Mesenchymal stem cell (in vitro differentiated cells and primary cell): Measurements from ENCODE around the gene S100A8. TPM values are rescaled to one million over a fixed set of nuclear protein-coding genes. Genes with fewer than 3 reads are reported as not detected.

Experiments used
- DNase-seq: peaks from one replicate; pipeline ENCODE4 v3.0.0-alpha.2; 2013
- H2AFZ ChIP-seq: one replicate; pipeline ENCODE4 v1.6.1; 2013; ENCODE audit warnings: low read depth, mild to moderate bottlenecking, control low read depth, inconsistent platforms, low read length, moderate library complexity
- H2AK5ac ChIP-seq: 2 replicates; pipeline ENCODE4 v1.6.1; 2013; ENCODE audit warnings: low read length, moderate library complexity, mild to moderate bottlenecking, inconsistent platforms; ENCODE audit not compliant: severe bottlenecking
- H2BK120ac ChIP-seq: one replicate; pipeline ENCODE4 v1.6.1; 2013; ENCODE audit warnings: low read depth, mild to moderate bottlenecking, inconsistent platforms, low read length, moderate library complexity
- H2BK12ac ChIP-seq, 2 experiments: one replicate each; pipeline ENCODE4 v1.6.1; 2013; ENCODE audit warnings: inconsistent platforms in 2 of 2, low read length in 2 of 2, mild to moderate bottlenecking in 2 of 2, moderate library complexity in 2 of 2, control low read depth in 1 of 2
- H2BK15ac ChIP-seq: one replicate; pipeline ENCODE4 v1.6.1; 2013; ENCODE audit warnings: mild to moderate bottlenecking, low read depth, inconsistent platforms; ENCODE audit not compliant: poor library complexity, severe bottlenecking
- H2BK5ac ChIP-seq: 2 replicates; pipeline ENCODE4 v1.6.1; 2013; ENCODE audit warnings: low read depth, mild to moderate bottlenecking, low read length, control low read depth, inconsistent platforms; ENCODE audit not compliant: poor library complexity, severe bottlenecking
- H3K14ac ChIP-seq, 2 experiments: one replicate each; pipeline ENCODE4 v1.6.1; 2013; ENCODE audit warnings: inconsistent platforms in 2 of 2, low read length in 2 of 2, control low read depth in 1 of 2, mild to moderate bottlenecking in 1 of 2, moderate library complexity in 1 of 2
- H3K18ac ChIP-seq, 2 experiments: one replicate each; pipeline ENCODE4 v1.6.1; 2013; ENCODE audit warnings: inconsistent platforms in 2 of 2, low read length in 2 of 2, control low read depth in 1 of 2, low read depth in 1 of 2, mild to moderate bottlenecking in 1 of 2
- H3K23ac ChIP-seq, 2 experiments: one replicate each; pipeline ENCODE4 v1.6.1; 2013; ENCODE audit warnings: inconsistent platforms in 2 of 2, low read length in 2 of 2, mild to moderate bottlenecking in 2 of 2, moderate library complexity in 2 of 2, control low read depth in 1 of 2
- H3K27ac ChIP-seq: 2 replicates; pipeline ENCODE4 v1.5.1; 2013; ENCODE audit warnings: mild to moderate bottlenecking, moderate library complexity, low read length, control low read depth, inconsistent platforms; ENCODE audit not compliant: poor library complexity, severe bottlenecking
- H3K27me3 ChIP-seq, 2 experiments: 2 replicates each; pipeline versions ENCODE4 v1.6.1 to v1.7.0; 2013; ENCODE audit warnings: low read length in 2 of 2, mild to moderate bottlenecking in 2 of 2, moderate library complexity in 2 of 2, control low read depth in 1 of 2, inconsistent platforms in 1 of 2; ENCODE audit not compliant: control insufficient read depth in 1 of 2, insufficient read depth in 1 of 2
- H3K36me3 ChIP-seq, 2 experiments: 2 replicates each; pipeline versions ENCODE4 v1.6.1 to v1.7.0; 2013; ENCODE audit warnings: low read length in 2 of 2, control low read depth in 1 of 2, inconsistent platforms in 1 of 2, low read depth in 1 of 2, mild to moderate bottlenecking in 1 of 2; ENCODE audit not compliant: insufficient read depth in 2 of 2, control insufficient read depth in 1 of 2
- H3K4ac ChIP-seq, 2 experiments: one replicate each; pipeline ENCODE4 v1.6.1; 2013; ENCODE audit warnings: inconsistent platforms in 2 of 2, low read length in 2 of 2, mild to moderate bottlenecking in 2 of 2, moderate library complexity in 2 of 2, control low read depth in 1 of 2, low read depth in 1 of 2
- H3K4me1 ChIP-seq: 2 replicates; pipeline ENCODE4 v1.6.1; 2013; ENCODE audit warnings: low read depth, low read length, control low read depth; ENCODE audit not compliant: control insufficient read depth, insufficient read depth
- H3K4me2 ChIP-seq: 2 replicates; pipeline ENCODE4 v1.6.1; 2013; ENCODE audit warnings: low read length, mild to moderate bottlenecking, inconsistent platforms; ENCODE audit not compliant: poor library complexity, severe bottlenecking
- H3K4me3 ChIP-seq, 2 experiments: 2 replicates each; pipeline versions ENCODE4 v1.5.1 to v1.7.0; 2013; ENCODE audit warnings: low read length in 2 of 2, mild to moderate bottlenecking in 2 of 2, control low read depth in 1 of 2, low read depth in 1 of 2; ENCODE audit not compliant: insufficient read depth in 1 of 2
- H3K79me1 ChIP-seq: replicated peaks from 2 replicates; pipeline ENCODE4 v1.6.1; 2013; ENCODE audit warnings: mild to moderate bottlenecking, control low read depth, low read length, inconsistent platforms; ENCODE audit not compliant: poor library complexity, severe bottlenecking
- H3K9ac ChIP-seq: 2 replicates; pipeline ENCODE4 v1.7.0; 2013; ENCODE audit warnings: mild to moderate bottlenecking, low read length, moderate library complexity
- H3K9me3 ChIP-seq: 2 replicates; pipeline ENCODE4 v1.7.0; 2013; ENCODE audit warnings: mild to moderate bottlenecking, low read length; ENCODE audit not compliant: control insufficient read depth
- H4K8ac ChIP-seq: one replicate; pipeline ENCODE4 v1.6.1; 2013; ENCODE audit warnings: inconsistent platforms, mild to moderate bottlenecking, low read length, moderate library complexity
- H4K91ac ChIP-seq: one replicate; pipeline ENCODE4 v1.6.1; 2013; ENCODE audit warnings: mild to moderate bottlenecking, low read length, inconsistent platforms
- WGBS: methylation state at CpG from one replicate; pipeline ENCODE4 v1.1.7; 2013; ENCODE audit warnings: mixed read lengths; 5-methylcytosine and 5-hydroxymethylcytosine counted together
- polyA plus RNA-seq, 2 experiments: library from polyadenylated mRNA; stranded (reverse); fragments of 200-250 nt; gene quantifications; one replicate each; pipeline ENCODE4 v1.2.3, GENCODE V29; 2013

S100A8 gene
- polyA plus RNA-seq (2013, experiment 1 of 2) = not detected
- polyA plus RNA-seq (2013, experiment 2 of 2) = not detected

DNA sequence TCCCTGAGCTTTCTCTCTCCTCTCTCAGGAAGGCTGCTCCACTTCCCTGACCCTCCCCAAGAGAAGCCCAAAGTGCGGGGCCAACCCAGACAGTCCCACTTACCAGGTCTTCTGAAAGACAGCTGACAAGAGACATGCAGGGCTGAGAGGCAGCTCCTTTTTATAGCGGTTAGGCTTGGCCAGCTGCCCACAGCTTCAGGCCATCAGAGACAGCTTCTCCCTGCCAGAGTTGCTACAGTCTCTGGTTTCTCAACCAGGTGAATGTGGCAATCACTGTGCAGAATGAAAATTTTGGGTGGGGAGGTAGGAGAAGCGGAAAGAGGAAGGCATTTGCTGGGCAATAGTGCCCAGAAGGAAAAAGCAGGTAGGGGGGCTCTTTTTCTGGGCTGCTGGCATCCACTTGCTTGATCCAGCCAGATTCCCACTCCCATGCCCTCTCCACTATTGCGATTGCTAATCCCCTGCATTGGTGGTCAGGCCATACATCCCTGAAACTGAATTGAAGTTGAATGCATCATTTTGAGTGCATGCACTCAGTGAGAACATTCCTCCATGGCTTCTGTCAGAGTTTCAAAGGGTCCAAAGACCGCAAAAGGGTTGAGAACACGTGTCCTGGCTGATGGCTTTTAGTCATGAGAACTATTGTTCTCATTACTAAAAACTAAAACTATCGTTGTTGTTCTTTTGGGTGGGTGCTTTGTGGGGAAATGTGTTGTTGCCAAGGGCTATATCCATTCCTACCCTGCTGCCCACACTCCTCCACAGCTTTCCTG is at the start of gene S100A8:
TSS of gene S100A8 (minus strand) at position 136 of the 773 bp plus-strand sequence. CDS start 538 bp downstream, outside the sequence.
- H3K9me3 ChIP-seq = no peaks in the 10 kb centered on the region
- no peak within 1 kb of the TSS for H3K9ac ChIP-seq
- no peak within 1 kb of the TSS for H3K18ac ChIP-seq
- no peak within 1 kb of the TSS for H3K27ac ChIP-seq
- no peak within 1 kb of the TSS for H2AK5ac ChIP-seq
- H3K4ac ChIP-seq = no peak within 1 kb of the TSS
- H3K4me3 ChIP-seq = no peak within 1 kb of the TSS
- no peaks in the 10 kb centered on the region for H3K79me1 ChIP-seq
- H4K91ac ChIP-seq = no peak within 1 kb of the TSS
- WGBS = 72% methylated on average over 5 of the region's 7 CpGs
- no peak within 1 kb of the TSS for H2BK120ac ChIP-seq
- H2BK15ac ChIP-seq = no peak within 1 kb of the TSS
- no peaks in the 10 kb centered on the region for H3K36me3 ChIP-seq
- no peak within 1 kb of the TSS for H3K4me2 ChIP-seq
- no peak within 1 kb of the TSS for H3K23ac ChIP-seq
- peaks cover 12 to 93% of the 10 kb centered on the region in 2 experiments for H3K27me3 ChIP-seq
- no peak within 1 kb of the TSS for H4K8ac ChIP-seq
- no peak within 1 kb of the TSS for H3K14ac ChIP-seq
- H2AFZ ChIP-seq = no peak within 1 kb of the TSS
- H2BK5ac ChIP-seq = no peak within 1 kb of the TSS
- DNase-seq = no peak
- H3K4me1 ChIP-seq = no peaks in the 10 kb centered on the region
- H2BK12ac ChIP-seq = no peak within 1 kb of the TSS

DNA sequence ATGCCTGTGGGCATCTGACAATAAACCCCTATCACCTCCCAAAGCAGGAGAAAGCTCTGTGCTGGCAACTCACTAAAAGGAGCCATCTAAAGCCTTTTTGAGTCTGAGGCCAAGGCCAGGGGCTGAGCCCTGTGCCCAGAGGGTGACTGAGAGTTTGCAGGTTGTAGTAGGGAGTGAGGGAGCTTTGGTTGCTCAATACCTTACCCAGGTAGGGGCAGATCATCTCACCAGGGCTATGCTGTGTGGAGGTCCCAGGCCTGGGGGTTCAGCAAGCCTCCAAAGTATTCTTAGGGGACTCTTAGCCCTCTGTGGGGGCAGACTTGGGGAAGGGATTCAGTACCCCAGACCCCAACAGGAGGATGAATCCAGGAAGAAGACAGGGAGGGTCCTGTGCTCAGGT is 48.4 kb upstream of the S100A8 start:
- Histone ChIP-seq H2AK5ac (no peak overlapping the region), H3K9me3 (no peaks in the 10 kb centered on the region), H3K79me1 (no peaks in the 10 kb centered on the region), H3K9ac (no peak overlapping the region), H4K91ac (no peak overlapping the region), H3K4me1 (no peaks in the 10 kb centered on the region), H3K23ac (no peak overlapping the region), H2BK120ac (no peak overlapping the region), H3K4ac (no peak overlapping the region), H4K8ac (no peak overlapping the region), H2BK5ac (no peak overlapping the region), H3K27me3 (peaks cover 0 to 58% of the 10 kb centered on the region in 2 experiments), H2BK15ac (no peak overlapping the region), H3K4me3 (no peak overlapping the region), H3K14ac (no peak overlapping the region), H3K18ac (no peak overlapping the region), H3K27ac (no peak overlapping the region), H2AFZ (no peak overlapping the region), H2BK12ac (no peak overlapping the region), H3K36me3 (no peaks in the 10 kb centered on the region), H3K4me2 (no peak overlapping the region)
- DNase-seq = no peak

DNA sequence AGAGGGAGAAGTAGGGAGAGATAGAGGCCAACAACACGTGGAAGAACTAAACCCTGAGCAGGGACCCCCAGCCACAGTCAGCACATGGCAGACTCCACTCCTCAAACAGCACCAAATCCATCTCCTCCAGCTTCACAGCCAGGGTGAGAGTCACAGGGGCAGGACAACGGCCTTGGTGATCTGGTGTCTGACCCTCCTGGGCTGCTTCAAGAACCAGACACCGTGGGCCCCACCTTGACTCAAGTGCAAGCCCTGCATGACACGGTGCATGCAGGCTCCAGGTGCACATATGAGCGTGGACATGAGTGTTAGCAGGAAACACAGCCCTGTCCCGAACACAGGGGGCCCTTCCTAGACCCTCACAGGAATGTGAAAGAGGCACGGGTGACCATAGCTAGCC is 47.7 kb upstream of the S100A8 start:
- no peak for DNase-seq
- H3K9me3 ChIP-seq = no peaks in the 10 kb centered on the region
- 57% methylated on average over 6 of the region's 7 CpGs for WGBS
- H2BK15ac ChIP-seq = no peak overlapping the region
- H3K27me3 ChIP-seq = peaks cover 0 to 60% of the 10 kb centered on the region in 2 experiments
- no peak overlapping the region for H3K23ac ChIP-seq
- no peak overlapping the region for H3K14ac ChIP-seq
- H3K79me1 ChIP-seq = no peaks in the 10 kb centered on the region
- H2AK5ac ChIP-seq = no peak overlapping the region
- no peak overlapping the region for H4K91ac ChIP-seq
- no peak overlapping the region for H3K18ac ChIP-seq
- no peak overlapping the region for H2BK12ac ChIP-seq
- H3K4me1 ChIP-seq = no peaks in the 10 kb centered on the region
- no peaks in the 10 kb centered on the region for H3K36me3 ChIP-seq
- H3K9ac ChIP-seq = no peak overlapping the region
- no peak overlapping the region for H4K8ac ChIP-seq
- H3K4me2 ChIP-seq = no peak overlapping the region
- H3K4ac ChIP-seq = no peak overlapping the region
- no peak overlapping the region for H2AFZ ChIP-seq
- H3K4me3 ChIP-seq = no peak overlapping the region
- no peak overlapping the region for H3K27ac ChIP-seq
- no peak overlapping the region for H2BK120ac ChIP-seq
- H2BK5ac ChIP-seq = no peak overlapping the region

DNA sequence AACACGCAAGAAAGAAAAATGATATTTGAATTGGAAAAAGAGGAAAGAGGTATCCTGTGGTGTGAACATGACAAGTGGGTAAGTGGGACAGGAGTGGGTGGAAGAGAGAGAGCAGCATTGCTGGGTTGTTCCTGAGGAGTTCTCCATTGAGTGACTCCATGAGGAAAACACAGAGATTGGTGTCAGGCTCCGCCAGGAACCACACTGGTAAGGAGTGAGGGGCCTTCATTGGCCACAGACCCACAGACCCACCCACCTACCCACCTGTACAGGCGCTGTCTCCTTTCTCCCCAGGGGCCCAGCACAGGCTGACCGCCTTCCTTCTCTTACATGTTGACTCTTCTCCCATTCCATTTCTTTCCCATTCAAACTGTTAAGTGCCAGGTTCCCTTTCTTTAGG is 46.4 kb upstream of the S100A8 start:
- no peak overlapping the region for H2BK120ac ChIP-seq
- no peak overlapping the region for H3K18ac ChIP-seq
- no peak overlapping the region for H3K27ac ChIP-seq
- no peak overlapping the region for H3K14ac ChIP-seq
- H3K4ac ChIP-seq = no peak overlapping the region
- DNase-seq = no peak
- H3K79me1 ChIP-seq = no peaks in the 10 kb centered on the region
- no peak overlapping the region for H2BK5ac ChIP-seq
- no peaks in the 10 kb centered on the region for H3K4me1 ChIP-seq
- no peak overlapping the region for H2AFZ ChIP-seq
- no peak overlapping the region for H2BK15ac ChIP-seq
- no peak overlapping the region for H3K23ac ChIP-seq
- no peak overlapping the region for H3K4me2 ChIP-seq
- H2BK12ac ChIP-seq = no peak overlapping the region
- 89% methylated on average over 4 of the region's 4 CpGs for WGBS
- no peak overlapping the region for H4K8ac ChIP-seq
- H4K91ac ChIP-seq = no peak overlapping the region
- peaks cover 0 to 64% of the 10 kb centered on the region in 2 experiments for H3K27me3 ChIP-seq
- H3K9ac ChIP-seq = no peak overlapping the region
- no peak overlapping the region for H2AK5ac ChIP-seq
- no peak overlapping the region for H3K4me3 ChIP-seq
- no peaks in the 10 kb centered on the region for H3K9me3 ChIP-seq
- H3K36me3 ChIP-seq = no peaks in the 10 kb centered on the region
